Right kidney (tissue), 1 donor: ENCODE data around the gene STAT4.
A peak's percentile ranks its signal among the peaks of the same experiment; 100 is the strongest.

Experiments
- DNase-seq: peaks from one replicate; pipeline ENCODE4 v3.0.0-alpha.2; 2016

The STAT4 gene

GRCh38 chr2:191176305-191176704 is 25.5 kb upstream of the STAT4 start:
- no peak for DNase-seq

- DNase-seq = no peak
These were observed 23.6 kb upstream of the STAT4 start for GRCh38 chr2:191174442-191174841.

DNA sequence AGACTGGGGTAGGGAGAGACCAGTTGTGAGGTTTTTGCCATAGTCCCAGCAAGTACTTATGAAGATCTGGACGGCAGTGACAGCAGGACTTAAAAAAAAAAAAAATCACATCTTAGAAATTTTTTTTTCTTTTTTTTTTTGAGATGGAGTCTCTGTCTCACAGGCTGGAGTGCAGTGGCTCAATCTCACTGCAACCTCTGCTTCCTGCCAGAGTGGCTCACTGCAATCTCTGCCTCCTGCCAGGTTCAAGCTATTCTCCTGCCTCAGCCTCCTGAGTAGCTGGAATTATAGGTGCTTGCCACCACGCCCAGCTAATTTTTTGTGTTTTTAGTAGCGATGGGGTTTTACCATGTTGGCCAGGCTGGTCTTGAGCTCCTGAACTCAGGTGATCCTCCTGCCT is 22.4 kb upstream of the STAT4 start:
- DNase-seq = no peak

DNA sequence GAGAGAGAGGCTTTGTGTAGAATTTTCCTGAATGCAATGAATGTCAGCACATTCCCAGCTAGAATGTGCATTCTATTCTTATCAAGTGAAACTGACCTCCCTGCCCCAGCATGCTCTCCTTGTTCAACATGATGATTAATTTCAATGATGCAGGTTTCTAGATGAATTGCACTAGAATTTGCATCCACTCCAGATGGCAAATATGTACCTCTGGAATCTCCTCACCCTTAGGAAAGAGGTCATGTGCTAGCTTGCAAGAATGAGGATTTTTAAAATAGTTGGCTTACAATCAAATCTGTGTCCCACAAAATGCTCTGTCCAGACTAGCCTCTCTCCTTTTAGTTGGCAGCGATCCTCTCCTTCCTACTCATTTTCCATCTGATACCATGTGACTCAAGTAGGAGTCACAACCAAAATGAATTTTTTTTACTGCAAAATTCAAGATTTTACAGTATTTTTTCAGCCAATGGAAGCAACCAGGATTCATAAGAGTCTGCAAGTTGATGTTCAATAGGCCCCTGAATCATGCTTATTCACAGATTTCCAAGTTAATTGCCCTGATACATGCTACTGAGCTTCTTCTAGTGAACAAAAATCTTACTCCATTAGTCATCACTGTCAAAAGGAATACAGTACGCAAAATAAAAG is 21.0 kb upstream of the STAT4 start:
- no peak for DNase-seq

- no peak for DNase-seq
These were observed 20.5 kb upstream of the STAT4 start for GRCh38 chr2:191171286-191171685.

DNA sequence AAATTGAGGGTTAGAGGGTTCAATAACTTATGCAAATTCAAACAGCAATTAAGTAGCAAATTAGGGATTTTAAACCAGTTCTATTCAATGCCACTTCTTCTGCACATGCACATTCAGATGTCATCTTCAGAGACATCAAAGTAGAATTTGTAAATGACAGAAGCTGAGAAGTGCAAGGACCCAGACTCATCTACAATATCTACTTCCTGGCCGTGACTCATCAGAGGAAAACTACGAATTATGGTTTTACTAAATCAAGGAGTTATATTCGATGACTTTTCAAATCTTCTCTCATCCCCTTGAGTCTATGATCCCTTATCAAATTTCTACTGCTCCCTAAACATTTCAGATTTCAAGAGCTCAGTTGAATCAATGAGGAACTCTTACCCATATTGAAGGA is 20.0 kb upstream of the STAT4 start:
- DNase-seq = no peak

DNA sequence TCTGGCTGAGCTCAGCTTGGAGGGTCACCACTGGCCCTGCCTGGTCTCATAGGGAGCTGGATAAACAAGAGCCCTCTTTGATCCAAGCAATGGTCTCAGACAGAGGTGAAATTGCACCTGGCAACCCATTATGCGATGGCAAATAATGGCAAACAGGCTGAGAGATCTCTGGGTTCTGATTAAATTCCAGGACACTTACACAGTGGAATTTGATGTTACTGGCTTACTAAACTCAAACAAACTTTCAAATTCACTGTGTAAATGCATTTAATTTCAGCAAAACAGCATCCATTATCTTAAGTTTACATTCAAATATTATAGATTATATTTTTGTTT is 19.5 kb upstream of the STAT4 start:
- DNase-seq = no peak

DNA sequence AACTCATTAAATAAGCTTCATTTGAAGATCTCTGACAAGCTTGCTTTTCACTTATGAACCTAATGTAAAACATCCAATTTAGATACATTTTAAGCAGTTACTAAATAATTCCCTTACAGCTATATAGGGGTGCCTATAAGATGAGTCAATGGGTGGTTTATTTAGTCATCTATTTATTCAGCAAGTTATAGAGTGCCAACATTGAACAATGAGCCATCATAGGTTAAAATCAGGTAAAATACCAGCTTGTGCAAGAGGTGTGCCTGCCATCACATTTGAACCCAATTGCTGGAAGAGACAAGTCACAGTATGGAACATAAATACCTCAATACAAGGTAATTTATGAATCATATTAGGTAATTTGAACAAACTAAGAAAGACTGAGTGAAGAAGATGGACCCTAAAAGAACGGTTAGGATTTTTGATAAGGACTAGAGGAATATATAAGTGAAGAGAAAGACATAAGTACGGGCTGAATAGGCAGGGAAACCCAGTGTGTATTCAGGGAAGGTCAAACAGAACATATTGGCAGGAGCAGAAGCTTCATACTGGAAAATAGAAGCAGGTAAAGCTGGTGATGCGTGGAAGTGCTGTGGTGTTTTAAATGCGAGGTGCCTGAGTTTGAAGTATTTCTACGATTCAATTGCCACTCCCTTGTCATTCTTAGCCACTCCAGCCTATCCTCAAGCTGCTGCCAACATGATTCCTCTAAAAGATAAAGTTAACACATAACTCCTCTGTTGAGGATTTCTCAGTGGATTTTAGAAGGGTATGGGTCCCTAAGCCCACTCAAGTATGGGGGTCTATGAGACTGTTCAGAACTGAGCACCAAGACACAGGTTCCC is 18.9 kb upstream of the STAT4 start:
- no peak for DNase-seq

DNA sequence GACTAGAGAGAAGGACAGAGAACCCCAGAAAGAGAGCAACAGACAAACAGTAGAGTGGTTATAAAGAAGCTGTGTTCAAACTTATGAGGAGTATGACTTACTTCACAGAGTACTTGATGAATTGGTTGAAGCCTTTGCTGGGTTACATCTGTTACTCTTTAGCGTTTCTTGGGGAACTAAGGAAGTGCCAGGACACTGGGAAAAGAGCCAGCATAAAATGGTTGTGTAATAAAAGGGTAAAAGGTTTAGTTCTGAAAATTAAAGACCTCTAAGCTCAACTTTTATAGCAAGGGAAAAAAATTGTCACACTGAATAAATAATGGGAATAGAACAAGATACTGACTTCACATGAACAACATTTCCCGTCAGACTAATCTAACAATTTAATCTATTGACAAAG is 17.0 kb upstream of the STAT4 start:
- DNase-seq = no peak

DNA sequence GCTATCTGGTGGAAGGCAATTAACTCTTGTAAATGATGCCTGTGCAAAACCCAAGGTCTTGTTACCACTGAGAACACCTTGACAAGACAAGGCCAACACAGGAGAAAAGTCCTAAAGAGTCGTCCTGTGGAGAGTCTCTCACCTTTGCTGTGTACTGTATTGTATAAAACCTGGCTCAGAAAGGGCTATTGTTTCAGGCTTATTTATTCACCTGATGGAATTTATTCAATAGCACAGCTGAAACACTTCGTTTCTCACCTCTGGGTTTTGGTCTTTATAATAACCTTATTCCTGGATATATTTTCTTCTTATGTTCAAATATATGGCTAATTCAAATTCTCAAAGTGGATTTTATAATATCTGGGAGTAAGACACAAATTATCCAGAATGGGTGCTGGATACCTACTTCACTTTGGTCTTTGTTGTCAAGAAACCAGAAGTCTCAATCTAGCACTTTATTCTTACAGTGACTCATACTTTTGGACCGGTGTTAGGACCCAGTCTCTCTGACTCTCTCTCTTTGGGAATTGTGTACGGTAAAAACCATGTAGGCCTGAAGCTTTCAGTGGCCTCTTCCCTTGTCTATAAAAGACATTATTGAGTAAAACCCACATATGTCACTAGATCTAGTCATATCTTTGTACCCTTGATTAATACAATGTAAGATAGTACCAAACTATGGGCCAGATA is 16.1 kb upstream of the STAT4 start:
- no peak for DNase-seq

DNA sequence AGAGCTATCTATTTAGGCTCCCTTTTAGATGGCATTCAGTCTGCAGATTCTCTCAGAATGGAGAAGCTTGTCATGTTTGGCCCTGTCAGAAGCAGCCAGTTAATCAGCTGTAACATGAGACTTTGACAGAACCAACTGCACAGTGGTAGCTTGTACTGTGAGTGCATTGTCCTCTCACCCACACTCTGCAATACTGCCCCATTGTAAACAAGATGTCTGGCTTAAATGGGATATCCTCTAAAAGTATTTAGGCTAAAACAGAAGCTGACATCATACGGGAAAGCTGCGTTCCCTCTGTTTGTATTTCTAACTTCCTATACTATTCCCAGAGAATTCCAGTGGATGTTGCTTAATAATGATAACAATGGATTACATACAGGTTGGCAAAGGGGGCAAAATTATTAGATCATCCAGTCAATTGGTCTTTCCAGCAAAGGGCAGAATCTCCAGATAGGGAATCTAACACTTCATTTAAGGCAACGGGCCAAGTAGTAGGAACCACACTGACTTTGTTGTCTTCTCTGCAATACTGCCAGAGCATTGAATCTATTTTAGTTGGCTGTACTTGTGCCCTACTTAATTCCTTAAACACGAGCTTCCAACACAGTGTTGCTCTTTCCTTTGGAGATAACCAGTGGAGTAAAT is 15.4 kb upstream of the STAT4 start:
- no peak for DNase-seq

GRCh38 chr2:191165176-191165643 is 14.4 kb upstream of the STAT4 start:
- peak; percentile 24 for DNase-seq

- DNase-seq = no peak
These were observed 8.0 kb upstream of the STAT4 start for GRCh38 chr2:191158747-191159146.

DNA sequence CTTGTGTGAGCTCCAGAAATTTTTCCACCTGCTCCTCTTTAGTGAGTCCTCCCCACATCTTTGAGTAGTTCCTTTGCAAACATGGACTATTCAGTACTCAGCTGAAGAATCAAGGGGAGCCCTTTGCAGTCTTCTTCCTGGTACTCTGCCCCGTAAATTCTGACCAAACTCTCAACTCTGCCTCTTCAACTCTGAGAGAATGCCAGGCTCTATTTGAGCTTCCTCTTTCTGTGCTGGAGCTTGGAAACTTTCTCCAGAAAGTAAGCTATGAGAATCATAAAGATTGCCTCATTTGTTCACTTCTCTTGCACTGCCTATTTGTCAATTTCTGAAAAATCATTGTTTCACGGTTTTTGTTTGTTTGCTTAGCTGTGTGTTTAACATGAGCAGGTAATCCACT is 7.4 kb upstream of the STAT4 start:
- DNase-seq = no peak

GRCh38 chr2:191155608-191156071 is 4.8 kb upstream of the STAT4 start:
- DNase-seq = no peak

DNA sequence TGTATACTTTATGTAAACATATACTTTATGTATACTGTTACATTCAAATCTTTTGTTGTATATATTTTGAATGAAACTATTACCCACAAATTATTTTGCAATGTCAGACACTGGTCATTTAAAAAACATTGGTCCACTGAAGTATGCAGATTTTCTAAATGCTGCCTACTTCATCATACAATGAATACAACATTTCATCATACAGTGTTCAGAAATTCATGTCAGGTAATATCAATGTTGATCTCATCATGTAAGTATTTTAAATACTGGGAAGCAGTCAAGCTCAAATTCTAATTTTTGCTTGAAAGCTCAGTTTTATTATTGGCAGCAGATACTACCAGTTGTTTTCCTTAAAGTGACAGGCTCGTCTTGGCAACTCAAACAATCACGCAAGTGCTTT is 2.9 kb upstream of the STAT4 start:
- DNase-seq = no peak

- no peak for DNase-seq
These were observed 1.9 kb upstream of the STAT4 start for GRCh38 chr2:191152482-191153240.

- no peak for DNase-seq
These were observed 537 bp upstream of the STAT4 start for GRCh38 chr2:191151331-191151730.

DNA sequence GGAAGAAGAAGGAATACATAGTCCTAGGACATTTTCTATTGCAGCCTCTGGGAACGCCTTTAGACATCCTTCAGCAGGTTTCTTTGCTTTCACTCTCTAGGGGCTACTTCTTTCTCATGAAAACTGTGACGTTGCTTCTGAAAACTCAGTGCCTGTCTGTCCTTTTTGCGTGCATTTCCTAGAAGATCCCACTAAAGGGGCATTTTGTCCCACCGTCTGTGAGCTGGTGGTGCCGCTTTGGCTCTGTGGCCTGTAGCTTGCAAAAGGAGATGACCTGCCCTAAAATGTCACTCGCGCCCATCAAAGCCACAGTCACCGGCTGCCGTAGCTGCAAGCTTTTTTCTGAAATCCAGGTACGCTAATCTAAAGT is 579 bp downstream of the STAT4 start:
- DNase-seq = no peak

GRCh38 chr2:191149391-191149790 is 1.4 kb downstream of the STAT4 start:
- no peak for DNase-seq

- no peak for DNase-seq
These were observed 2.0 kb downstream of the STAT4 start for GRCh38 chr2:191148791-191149190.

- DNase-seq = no peak
These were observed 2.5 kb downstream of the STAT4 start for GRCh38 chr2:191148281-191148680.
